Central memory CD8-positive, alpha-beta T cell (primary cell): Measurements from ENCODE around the gene RNF25.

Experiments used
- ATAC-seq: fragments of 150-1000 bp; cut with Tn5 transposase; replicated peaks from 2 replicates; pipeline ENCODE4 v1.10.0; 2022; ENCODE audit warnings: mild to moderate bottlenecking, moderate FRiP score, moderate number of reproducible peaks; ENCODE audit not compliant: poor library complexity, severe bottlenecking; ENCODE audit errors: extremely low read depth
- DNase-seq, 2 donors: peaks; one replicate each; pipeline ENCODE4 v3.0.0; 2021; ENCODE audit warnings: low spot score in 2 of 2
- H3K27ac Mint-ChIP-seq: one replicate; pipeline ENCODE4 v1.8.0; 2022; ENCODE audit warnings: low read depth, mild to moderate bottlenecking, moderate library complexity, mixed read lengths
- H3K27me3 Mint-ChIP-seq: one replicate; pipeline ENCODE4 v1.8.0; 2022; ENCODE audit warnings: mixed read lengths
- H3K36me3 Mint-ChIP-seq: one replicate; pipeline ENCODE4 v1.8.0; 2022; ENCODE audit warnings: mild to moderate bottlenecking, moderate library complexity, mixed read lengths; ENCODE audit not compliant: insufficient read depth
- H3K4me1 Mint-ChIP-seq: one replicate; pipeline ENCODE4 v1.8.0; 2022; ENCODE audit warnings: mixed read lengths
- H3K4me3 Mint-ChIP-seq: one replicate; pipeline ENCODE4 v1.8.0; 2022; ENCODE audit warnings: mild to moderate bottlenecking, moderate library complexity, mixed read lengths
- H3K9me3 Mint-ChIP-seq: one replicate; pipeline ENCODE4 v1.8.0; 2022; ENCODE audit warnings: mixed read lengths

Gene RNF25

DNA sequence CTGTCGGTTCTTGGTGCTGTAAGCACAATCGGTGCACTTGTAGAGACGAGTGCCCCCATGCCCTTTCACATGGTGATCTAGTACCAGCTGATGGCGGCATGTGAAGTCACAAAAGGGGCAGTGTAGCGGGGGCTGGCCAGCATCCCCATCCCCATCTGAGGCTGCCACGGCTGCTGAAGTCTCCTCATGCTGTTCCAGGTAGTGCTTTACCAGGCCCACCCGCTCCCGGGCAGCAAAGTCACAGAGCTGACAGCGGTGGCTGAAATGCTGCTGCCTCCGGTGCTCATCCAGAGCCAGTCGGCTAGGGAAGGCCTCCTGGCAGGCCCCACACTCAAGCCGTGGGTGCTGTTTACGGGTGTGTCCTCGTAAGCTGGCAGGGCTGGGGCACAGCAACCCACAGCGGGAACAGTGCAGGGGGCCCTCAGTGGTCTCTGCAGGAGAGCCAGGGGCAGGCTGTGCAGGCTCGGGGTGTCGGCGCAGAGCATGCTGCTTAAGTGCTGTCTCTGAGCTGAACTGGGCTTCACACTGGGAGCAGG is 29.6 kb downstream of the RNF25 start:
- Mint-ChIP-seq H3K36me3 (peaks cover 56% of the 10 kb centered on the region), H3K9me3 (no peaks in the 10 kb centered on the region), H3K4me3 (no peak overlapping the region), H3K27me3 (no peaks in the 10 kb centered on the region), H3K4me1 (peaks cover 5% of the 10 kb centered on the region), H3K27ac (no peak overlapping the region)
- no peak for DNase-seq
- ATAC-seq: no peak

- no peak for ATAC-seq
- Mint-ChIP-seq H3K27ac (no peak overlapping the region), H3K9me3 (no peaks in the 10 kb centered on the region), H3K4me1 (peaks cover 5% of the 10 kb centered on the region), H3K27me3 (no peaks in the 10 kb centered on the region), H3K4me3 (no peak overlapping the region), H3K36me3 (peaks cover 57% of the 10 kb centered on the region)
- DNase-seq: no peak
Measured at GRCh38 chr2:218638372-218638771, 33.4 kb downstream of the RNF25 start.

DNA sequence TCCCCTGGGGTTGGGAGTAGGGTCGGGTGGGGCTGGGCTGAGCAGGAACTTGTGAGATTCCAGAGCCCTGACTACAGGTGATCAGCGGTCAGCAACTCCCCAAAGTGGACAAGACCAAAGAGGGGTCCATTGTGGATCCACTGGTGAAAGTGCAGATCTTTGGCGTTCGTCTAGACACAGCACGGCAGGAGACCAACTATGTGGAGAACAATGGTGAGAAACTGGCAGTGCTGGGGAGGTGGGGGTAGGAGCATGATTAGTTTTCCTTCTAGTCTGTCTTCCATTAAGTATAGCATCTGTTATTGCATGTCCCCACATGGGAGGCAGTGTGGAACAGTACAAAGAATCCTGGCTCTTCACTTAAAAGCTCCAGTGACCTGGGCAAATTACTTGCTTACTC is 36.1 kb downstream of the RNF25 start:
- ATAC-seq (no peak), DNase-seq (no peak)
- Mint-ChIP-seq H3K27me3 (no peaks in the 10 kb centered on the region), H3K4me1 (peaks cover 5% of the 10 kb centered on the region), H3K9me3 (no peaks in the 10 kb centered on the region), H3K27ac (no peak overlapping the region), H3K36me3 (peaks cover 45% of the 10 kb centered on the region), H3K4me3 (no peak overlapping the region)

DNA sequence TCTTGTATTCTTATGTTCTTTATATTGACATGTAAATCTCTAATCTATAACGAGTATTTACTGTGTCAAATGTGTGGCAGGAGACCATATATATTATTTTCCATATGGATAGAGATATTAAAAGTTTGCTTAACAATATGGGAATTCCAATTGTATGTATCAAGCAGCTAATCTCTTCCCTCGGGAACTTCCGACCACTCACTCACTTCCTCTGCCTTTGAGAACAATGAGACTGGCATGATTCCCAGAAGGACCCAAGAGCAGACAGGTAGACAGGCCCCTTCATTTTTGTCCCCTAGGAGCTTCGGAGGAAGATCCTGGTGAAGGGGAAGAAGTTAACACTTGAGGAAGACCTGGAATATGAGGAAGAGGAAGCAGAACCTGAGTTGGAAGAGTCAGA is 40.0 kb downstream of the RNF25 start:
- DNase-seq (no peak), ATAC-seq (no peak)
- no peaks in the 10 kb centered on the region for H3K4me1 Mint-ChIP-seq
- H3K36me3 Mint-ChIP-seq: peaks cover 20% of the 10 kb centered on the region
- no peaks in the 10 kb centered on the region for H3K27me3 Mint-ChIP-seq
- no peak overlapping the region for H3K27ac Mint-ChIP-seq
- no peak overlapping the region for H3K4me3 Mint-ChIP-seq
- no peaks in the 10 kb centered on the region for H3K9me3 Mint-ChIP-seq

GRCh38 chr2:218627939-218628338 is 43.9 kb downstream of the RNF25 start:
- H3K4me1 Mint-ChIP-seq: no peaks in the 10 kb centered on the region
- H3K36me3 Mint-ChIP-seq: no peaks in the 10 kb centered on the region
- no peak overlapping the region for H3K4me3 Mint-ChIP-seq
- H3K27ac Mint-ChIP-seq: peak overlapping the region; percentile 60
- no peaks in the 10 kb centered on the region for H3K9me3 Mint-ChIP-seq
- no peak for ATAC-seq
- no peak for DNase-seq
- no peaks in the 10 kb centered on the region for H3K27me3 Mint-ChIP-seq

- H3K27me3 Mint-ChIP-seq: no peaks in the 10 kb centered on the region
- no peaks in the 10 kb centered on the region for H3K36me3 Mint-ChIP-seq
- DNase-seq (no peak), ATAC-seq (no peak)
- H3K4me3 Mint-ChIP-seq: no peak overlapping the region
- no peaks in the 10 kb centered on the region for H3K9me3 Mint-ChIP-seq
- H3K4me1 Mint-ChIP-seq: no peaks in the 10 kb centered on the region
- no peak overlapping the region for H3K27ac Mint-ChIP-seq
Measured at GRCh38 chr2:218626369-218626768, 45.4 kb downstream of the RNF25 start.

GRCh38 chr2:218623366-218623705 is 48.5 kb downstream of the RNF25 start:
- H3K4me3 Mint-ChIP-seq: no peak overlapping the region
- no peaks in the 10 kb centered on the region for H3K36me3 Mint-ChIP-seq
- H3K4me1 Mint-ChIP-seq: no peaks in the 10 kb centered on the region
- no peaks in the 10 kb centered on the region for H3K27me3 Mint-ChIP-seq
- H3K27ac Mint-ChIP-seq: no peak overlapping the region
- H3K9me3 Mint-ChIP-seq: no peaks in the 10 kb centered on the region
- DNase-seq (no peak), ATAC-seq (no peak)

- DNase-seq (no peak), ATAC-seq (no peak)
- Mint-ChIP-seq H3K4me3 (no peak overlapping the region), H3K36me3 (no peaks in the 10 kb centered on the region), H3K4me1 (no peaks in the 10 kb centered on the region), H3K9me3 (no peaks in the 10 kb centered on the region), H3K27me3 (no peaks in the 10 kb centered on the region), H3K27ac (no peak overlapping the region)
Measured at GRCh38 chr2:218622606-218623365, 49.0 kb downstream of the RNF25 start.

DNA sequence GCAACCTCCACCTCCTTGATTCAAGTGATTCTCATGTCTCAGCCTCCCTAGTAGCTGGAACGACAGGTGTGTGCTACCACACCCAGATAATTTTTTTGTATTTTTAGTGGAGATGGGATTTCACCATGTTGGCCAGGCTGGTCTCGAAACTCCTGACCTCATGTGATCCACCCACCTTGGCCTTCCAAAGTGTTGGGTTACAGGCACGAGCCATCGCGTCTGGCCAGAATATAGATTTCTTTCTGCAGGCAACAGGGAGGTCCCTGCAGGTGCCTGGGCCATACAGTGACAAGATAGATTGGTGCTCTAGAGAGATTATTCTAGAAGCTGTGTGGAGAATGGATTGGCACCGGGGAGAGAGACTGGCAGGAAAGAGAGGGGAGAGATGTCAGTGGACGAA is 50.8 kb downstream of the RNF25 start:
- DNase-seq (no peak), ATAC-seq (no peak)
- no peak overlapping the region for H3K27ac Mint-ChIP-seq
- H3K4me1 Mint-ChIP-seq: no peaks in the 10 kb centered on the region
- H3K27me3 Mint-ChIP-seq: no peaks in the 10 kb centered on the region
- H3K9me3 Mint-ChIP-seq: no peaks in the 10 kb centered on the region
- no peak overlapping the region for H3K4me3 Mint-ChIP-seq
- H3K36me3 Mint-ChIP-seq: no peaks in the 10 kb centered on the region

GRCh38 chr2:218618102-218618860 is 53.5 kb downstream of the RNF25 start:
- DNase-seq: no peak
- no peak for ATAC-seq
- H3K27ac Mint-ChIP-seq: no peak overlapping the region
- H3K4me1 Mint-ChIP-seq: no peaks in the 10 kb centered on the region
- H3K9me3 Mint-ChIP-seq: no peaks in the 10 kb centered on the region
- H3K36me3 Mint-ChIP-seq: peaks cover 1% of the 10 kb centered on the region
- H3K4me3 Mint-ChIP-seq: no peak overlapping the region
- H3K27me3 Mint-ChIP-seq: no peaks in the 10 kb centered on the region

DNA sequence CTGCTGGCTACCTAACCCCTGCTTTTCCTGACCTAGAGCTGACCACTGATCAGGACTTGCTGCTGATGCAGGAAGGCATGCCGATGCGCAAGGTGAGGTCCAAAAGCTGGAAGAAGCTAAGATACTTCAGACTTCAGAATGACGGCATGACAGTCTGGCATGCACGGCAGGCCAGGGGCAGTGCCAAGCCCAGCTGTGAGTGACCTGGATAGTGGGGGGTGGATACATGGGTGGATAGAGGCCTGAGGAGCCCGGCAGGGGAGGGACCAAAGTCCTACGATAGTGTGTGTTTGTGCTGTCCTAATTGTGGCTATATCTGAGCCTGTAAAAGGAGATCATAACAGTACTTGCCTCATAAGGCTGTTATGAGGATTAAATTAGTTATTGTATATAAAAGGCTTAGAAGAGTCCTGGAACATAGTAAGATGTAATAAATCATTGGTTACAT is 55.9 kb downstream of the RNF25 start:
- peaks cover 16% of the 10 kb centered on the region for H3K27me3 Mint-ChIP-seq
- H3K9me3 Mint-ChIP-seq: no peaks in the 10 kb centered on the region
- no peak overlapping the region for H3K4me3 Mint-ChIP-seq
- H3K36me3 Mint-ChIP-seq: peaks cover 1% of the 10 kb centered on the region
- no peaks in the 10 kb centered on the region for H3K4me1 Mint-ChIP-seq
- no peak overlapping the region for H3K27ac Mint-ChIP-seq
- no peak for DNase-seq
- ATAC-seq: no peak
